Caco-2 (cell line): ENCODE results near the gene NUMBL. TPM values are rescaled to one million over a fixed set of nuclear protein-coding genes. Genes with fewer than 3 reads are reported as not detected.

ENCODE experiments used
- BruUV-seq: library from RNA; stranded (reverse); fragments of 400-500 nt; replicated peaks from 2 replicates; lab custom pipeline; 2021; lab: Mats Ljungman, UMichigan
- CTCF ChIA-PET: fragments of 300-600 bp; sonication (Branson Sonifier 250); formaldehyde crosslinking; loops from one replicate; lab custom pipeline; 2022; ENCODE audit warnings: antibody characterized with exemption; lab: Charles Lee
- POLR2A ChIA-PET: fragments of 300-600 bp; sonication (Branson Sonifier 250); formaldehyde crosslinking; loops from one replicate; lab custom pipeline; 2022; ENCODE audit warnings: antibody characterized with exemption; lab: Charles Lee
- DNase-seq, 2 experiments: peaks; one replicate each; pipeline versions ENCODE4 v3.0.0 to v3.0.0-alpha.2; 2020 to 2022
- H3K27me3 ChIP-seq: replicated peaks from 2 replicates; pipeline ENCODE4 v1.6.0; 2011; ENCODE audit warnings: low read length; ENCODE audit not compliant: control insufficient read depth, insufficient read depth
- H3K36me3 ChIP-seq: 2 replicates; pipeline ENCODE4 v1.5.1; 2011; ENCODE audit warnings: low read length; ENCODE audit not compliant: control insufficient read depth, insufficient read depth
- H3K4me1 ChIP-seq: fragments of 250-450 bp; sonication (Bioruptor Pico); 2 replicates; pipeline ENCODE4 v1.5.1; 2020; ENCODE audit warnings: mild to moderate bottlenecking
- H3K4me3 ChIP-seq: 2 replicates; pipeline ENCODE4 v1.5.1; 2011; ENCODE audit warnings: low read depth, mild to moderate bottlenecking, control low read depth, low read length
- H3K9me3 ChIP-seq: fragments of 250-450 bp; sonication (Bioruptor Pico); 2 replicates; pipeline ENCODE4 v1.5.1; 2020; ENCODE audit warnings: mild to moderate bottlenecking, moderate library complexity
- H3K27ac Mint-ChIP-seq: one replicate; pipeline ENCODE4 v1.8.0; 2022; ENCODE audit warnings: mixed read lengths; ENCODE audit not compliant: unreplicated experiment
- H3K27me3 Mint-ChIP-seq: one replicate; pipeline ENCODE4 v1.8.0; 2022; ENCODE audit warnings: mixed read lengths; ENCODE audit not compliant: insufficient read depth, unreplicated experiment
- H3K36me3 Mint-ChIP-seq: one replicate; pipeline ENCODE4 v1.8.0; 2022; ENCODE audit warnings: mild to moderate bottlenecking, mixed read lengths; ENCODE audit not compliant: insufficient read depth, unreplicated experiment
- H3K4me1 Mint-ChIP-seq: one replicate; pipeline ENCODE4 v1.8.0; 2022; ENCODE audit warnings: low read depth, mixed read lengths; ENCODE audit not compliant: unreplicated experiment
- H3K4me3 Mint-ChIP-seq: one replicate; pipeline ENCODE4 v1.8.0; 2022; ENCODE audit warnings: mild to moderate bottlenecking, moderate library complexity, mixed read lengths; ENCODE audit not compliant: unreplicated experiment
- H3K9me3 Mint-ChIP-seq: one replicate; pipeline ENCODE4 v1.8.0; 2022; ENCODE audit warnings: mixed read lengths; ENCODE audit not compliant: unreplicated experiment
- intact Hi-C: fragments of 100-400 bp; cut with micrococcal nuclease; formaldehyde crosslinking; loops from one replicate; pipeline ENCODE4 v1.10.0; 2022; ENCODE audit not compliant: unreplicated experiment
- total RNA-seq: library from RNA; stranded (reverse); gene quantifications from 2 replicates; pipeline ENCODE4 v1.2.3, GENCODE V29; 2022
- TF ChIP-seq, protein P1 (sequence below), 2 experiments: fragments of 200-600 bp in 1 of 2; IDR thresholded peaks; 1 replicate in 1 of 2; 2 replicates in 1 of 2; pipeline versions ENCODE4 v1.5.1 to v1.8.0; 2011 to 2022; ENCODE audit warnings: antibody characterized with exemption in 1 of 2, control low read depth in 1 of 2, inconsistent platforms in 1 of 2, low read depth in 1 of 2, low read length in 1 of 2, mild to moderate bottlenecking in 1 of 2, moderate library complexity in 1 of 2; ENCODE audit not compliant: insufficient read depth in 1 of 2, severe bottlenecking in 1 of 2, unreplicated experiment in 1 of 2

The NUMBL gene
- total RNA-seq, 1 experiment from 2014 or later = 22.0 TPM

DNA sequence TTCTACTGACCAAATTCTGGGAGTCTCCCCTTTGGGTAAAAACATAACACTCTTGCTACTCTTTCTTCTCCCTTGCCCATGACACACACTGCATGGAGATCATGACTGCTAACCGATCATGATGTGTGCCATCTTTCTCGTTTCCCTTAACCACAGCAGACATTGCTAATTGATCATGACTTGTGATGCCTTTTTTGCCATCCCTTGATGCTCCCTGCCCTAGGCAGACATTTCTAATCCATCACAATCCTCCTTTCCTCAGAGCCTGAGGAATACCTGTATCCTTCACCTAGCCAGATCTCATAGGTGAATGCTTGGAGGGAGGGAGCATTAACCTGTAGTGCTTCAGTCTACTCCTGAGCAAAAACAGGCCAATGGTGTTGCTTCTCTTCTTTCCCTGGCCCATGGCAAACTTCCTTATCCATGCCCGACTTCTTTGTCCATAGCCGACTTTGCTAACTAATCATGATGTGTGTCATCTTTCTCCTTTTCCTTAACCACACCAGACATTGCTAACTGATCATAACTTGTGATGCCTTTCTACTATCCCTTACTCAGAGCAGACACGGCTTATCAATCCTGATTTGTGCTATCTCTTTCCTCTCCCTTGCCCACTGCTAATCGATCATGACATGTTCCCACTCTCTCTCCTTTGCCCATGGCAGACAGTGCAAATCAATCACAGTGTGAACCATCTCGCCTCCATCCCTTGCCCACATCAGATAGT is 17.7 kb downstream of the NUMBL start:
- POLR2A ChIA-PET = no interaction called here
- Histone ChIP-seq H3K9me3 (no peaks in the 10 kb centered on the region), H3K36me3 (no peaks in the 10 kb centered on the region), H3K4me1 (no peaks in the 10 kb centered on the region), H3K4me3 (no peak overlapping the region), H3K27me3 (no peaks in the 10 kb centered on the region)
- TF ChIP-seq, protein P1, sequence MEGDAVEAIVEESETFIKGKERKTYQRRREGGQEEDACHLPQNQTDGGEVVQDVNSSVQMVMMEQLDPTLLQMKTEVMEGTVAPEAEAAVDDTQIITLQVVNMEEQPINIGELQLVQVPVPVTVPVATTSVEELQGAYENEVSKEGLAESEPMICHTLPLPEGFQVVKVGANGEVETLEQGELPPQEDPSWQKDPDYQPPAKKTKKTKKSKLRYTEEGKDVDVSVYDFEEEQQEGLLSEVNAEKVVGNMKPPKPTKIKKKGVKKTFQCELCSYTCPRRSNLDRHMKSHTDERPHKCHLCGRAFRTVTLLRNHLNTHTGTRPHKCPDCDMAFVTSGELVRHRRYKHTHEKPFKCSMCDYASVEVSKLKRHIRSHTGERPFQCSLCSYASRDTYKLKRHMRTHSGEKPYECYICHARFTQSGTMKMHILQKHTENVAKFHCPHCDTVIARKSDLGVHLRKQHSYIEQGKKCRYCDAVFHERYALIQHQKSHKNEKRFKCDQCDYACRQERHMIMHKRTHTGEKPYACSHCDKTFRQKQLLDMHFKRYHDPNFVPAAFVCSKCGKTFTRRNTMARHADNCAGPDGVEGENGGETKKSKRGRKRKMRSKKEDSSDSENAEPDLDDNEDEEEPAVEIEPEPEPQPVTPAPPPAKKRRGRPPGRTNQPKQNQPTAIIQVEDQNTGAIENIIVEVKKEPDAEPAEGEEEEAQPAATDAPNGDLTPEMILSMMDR (IDR thresholded peaks at IDR 0.05; ENCODE audit: insufficient read depth in 1 of 2, low read depth in 1 of 2, low read length in 1 of 2, severe bottlenecking in 1 of 2, unreplicated experiment in 1 of 2) = no peak
- CTCF ChIA-PET = interaction anchor here (0.9 kb wide), 1 partner anchor 10 kb away, joined by 4 read pairs; no protein-coding TSS in a partner anchor
- BruUV-seq = no TSS peak
- no peak overlapping the region for H3K27ac Mint-ChIP-seq
- no peak for DNase-seq
- no peaks in the 10 kb centered on the region for H3K9me3 Mint-ChIP-seq
- peaks cover 15% of the 10 kb centered on the region for H3K36me3 Mint-ChIP-seq
- no peaks in the 10 kb centered on the region for H3K27me3 Mint-ChIP-seq
- no peak overlapping the region for H3K4me3 Mint-ChIP-seq
- H3K4me1 Mint-ChIP-seq = no peaks in the 10 kb centered on the region
- intact Hi-C loops = no loop called here

DNA sequence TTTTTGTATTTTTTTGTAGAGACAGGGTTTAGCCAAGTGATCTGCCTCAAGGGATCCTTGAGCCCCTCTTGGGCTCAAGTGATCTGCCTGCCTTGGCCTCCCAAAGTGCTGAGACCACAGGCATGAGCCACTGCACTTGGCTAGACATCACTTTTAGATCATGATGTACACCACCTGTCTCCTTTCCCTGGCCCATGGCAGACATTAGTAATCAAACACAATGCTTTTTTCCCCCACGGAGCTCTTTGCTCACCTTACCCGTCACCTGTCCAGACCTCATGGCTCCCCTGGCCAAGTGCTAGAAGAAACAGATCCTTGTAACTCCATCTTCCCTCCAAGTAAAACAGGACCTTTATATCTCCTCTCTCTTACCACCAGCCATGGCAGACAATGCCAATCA is 18.4 kb downstream of the NUMBL start:
- POLR2A ChIA-PET = no interaction called here

DNA sequence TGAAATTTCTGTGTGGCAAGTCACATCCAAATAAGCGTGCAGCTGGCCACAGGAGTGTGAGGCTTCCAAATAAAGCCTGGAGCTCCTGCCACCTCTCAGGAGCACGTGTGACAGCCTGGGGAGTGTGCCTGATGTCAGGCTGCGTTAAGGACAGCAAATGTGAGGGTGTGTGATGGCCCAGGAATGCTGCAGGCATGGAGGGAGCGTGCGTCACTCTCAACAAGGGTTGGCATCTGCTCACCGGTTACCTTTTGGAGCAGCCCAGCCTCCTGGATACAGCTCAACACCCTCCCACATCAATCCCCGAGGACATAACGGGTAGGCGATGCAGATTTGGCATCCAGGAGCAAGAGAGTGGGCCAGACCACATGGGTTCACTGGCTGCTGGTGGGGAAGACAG is 19.0 kb downstream of the NUMBL start:
- POLR2A ChIA-PET = no interaction called here
- Mint-ChIP-seq H3K36me3 (peaks cover 5% of the 10 kb centered on the region), H3K27ac (no peak overlapping the region), H3K4me3 (no peak overlapping the region), H3K27me3 (no peaks in the 10 kb centered on the region), H3K9me3 (no peaks in the 10 kb centered on the region), H3K4me1 (no peaks in the 10 kb centered on the region)
- H3K36me3 ChIP-seq = no peaks in the 10 kb centered on the region
- TF ChIP-seq, protein P1 (IDR thresholded peaks at IDR 0.05; ENCODE audit: insufficient read depth in 1 of 2, low read depth in 1 of 2, low read length in 1 of 2, severe bottlenecking in 1 of 2, unreplicated experiment in 1 of 2) = no peak
- no peaks in the 10 kb centered on the region for H3K27me3 ChIP-seq
- CTCF ChIA-PET = no interaction called here
- no TSS peak for BruUV-seq
- no peak overlapping the region for H3K4me3 ChIP-seq
- H3K9me3 ChIP-seq = no peaks in the 10 kb centered on the region
- H3K4me1 ChIP-seq = no peaks in the 10 kb centered on the region
- intact Hi-C loops = no loop called here
- DNase-seq = no peak

More for the DNA sequence above, 18.4 kb downstream of the NUMBL start:
- H3K4me3 Mint-ChIP-seq = no peak overlapping the region
- CTCF ChIA-PET = interaction anchor here (0.9 kb wide), 1 partner anchor 9 kb away, joined by 4 read pairs; no protein-coding TSS in a partner anchor
- intact Hi-C loops = no loop called here
- no peaks in the 10 kb centered on the region for H3K9me3 Mint-ChIP-seq
- BruUV-seq = no TSS peak
- H3K4me1 Mint-ChIP-seq = no peaks in the 10 kb centered on the region
- no peak overlapping the region for H3K27ac Mint-ChIP-seq
- no peak for DNase-seq
- H3K36me3 Mint-ChIP-seq = peaks cover 8% of the 10 kb centered on the region
- no peak overlapping the region for H3K4me3 ChIP-seq
- TF ChIP-seq, protein P1 (IDR thresholded peaks at IDR 0.05; ENCODE audit: insufficient read depth in 1 of 2, low read depth in 1 of 2, low read length in 1 of 2, severe bottlenecking in 1 of 2, unreplicated experiment in 1 of 2) = no peak
- no peaks in the 10 kb centered on the region for H3K27me3 Mint-ChIP-seq
- H3K9me3 ChIP-seq = no peaks in the 10 kb centered on the region
- H3K4me1 ChIP-seq = no peaks in the 10 kb centered on the region
- no peaks in the 10 kb centered on the region for H3K36me3 ChIP-seq
- no peaks in the 10 kb centered on the region for H3K27me3 ChIP-seq
